HPDE6-E6E7 (cell line): ENCODE data around the gene SLC7A5.
"Not testable (repeated sequence)": the region's sequence is repeated elsewhere in the genome, so short reads cannot be mapped to it uniquely, and the experiment has no call there.

ENCODE experiments used
- DNase-seq: peaks from one replicate; pipeline ENCODE4 v3.0.0; 2011; ENCODE audit warnings: missing footprints; ENCODE audit errors: extremely low spot score

SLC7A5 gene

GRCh38 chr16:87869061-87869878 lies at the start of gene SLC7A5:
TSS of gene SLC7A5 (minus strand) at chr16:87869507. CDS start at chr16:87869422, 85 bp downstream.
- DNase-seq = not testable (repeated sequence)

- DNase-seq = no peak
Observed at GRCh38 chr16:87918338-87918737, 49.0 kb upstream of the SLC7A5 start.

GRCh38 chr16:87917503-87917902 lies 48.2 kb upstream of the SLC7A5 start:
- no peak for DNase-seq

GRCh38 chr16:87914812-87915211 lies 45.5 kb upstream of the SLC7A5 start:
- no peak for DNase-seq

- DNase-seq = not testable (repeated sequence)
Observed at GRCh38 chr16:87914021-87914725, 44.9 kb upstream of the SLC7A5 start.

GRCh38 chr16:87912691-87913090 lies 43.4 kb upstream of the SLC7A5 start:
- DNase-seq = not testable (repeated sequence)

GRCh38 chr16:87911106-87911763 lies 41.9 kb upstream of the SLC7A5 start:
- not testable (repeated sequence) for DNase-seq

- DNase-seq = peak; percentile 64
Observed at GRCh38 chr16:87909203-87909935, 40.1 kb upstream of the SLC7A5 start.

GRCh38 chr16:87908101-87908500 lies 38.8 kb upstream of the SLC7A5 start:
- DNase-seq = not testable (repeated sequence)

- not testable (repeated sequence) for DNase-seq
Observed at GRCh38 chr16:87905521-87905920, 36.2 kb upstream of the SLC7A5 start.

GRCh38 chr16:87904963-87905362 lies 35.7 kb upstream of the SLC7A5 start:
- not testable (repeated sequence) for DNase-seq

GRCh38 chr16:87900489-87900888 lies 31.2 kb upstream of the SLC7A5 start:
- not testable (repeated sequence) for DNase-seq

- no peak for DNase-seq
Observed at GRCh38 chr16:87897521-87898505, 28.5 kb upstream of the SLC7A5 start.

GRCh38 chr16:87896924-87897520 lies 27.7 kb upstream of the SLC7A5 start:
- DNase-seq = not testable (repeated sequence)

GRCh38 chr16:87896176-87896890 lies 27.0 kb upstream of the SLC7A5 start:
- not testable (repeated sequence) for DNase-seq

GRCh38 chr16:87895641-87896141 lies 26.4 kb upstream of the SLC7A5 start:
- DNase-seq = no peak

GRCh38 chr16:87894005-87894404 lies 24.7 kb upstream of the SLC7A5 start:
- DNase-seq = not testable (repeated sequence)

- no peak for DNase-seq
Observed at GRCh38 chr16:87891764-87892163, 22.5 kb upstream of the SLC7A5 start.

- DNase-seq = not testable (repeated sequence)
Observed at GRCh38 chr16:87889762-87890161, 20.5 kb upstream of the SLC7A5 start.
